ENCODE data around the gene SCAPER.

GRCh38 chr15:76386926-76387325, 518.2 kb downstream of the SCAPER start:
- TF ChIP-seq CTCF (IDR thresholded peaks at IDR 0.05) (no peak), POLR2AphosphoS5 (IDR thresholded peaks at IDR 0.05; ENCODE audit: low read depth, low read length) (no peak), TCF7L2 (IDR thresholded peaks at IDR 0.05; ENCODE audit: low read depth, low read length) (no peak), SIN3A (IDR thresholded peaks at IDR 0.05; ENCODE audit: borderline replicate concordance, insufficient read depth, low read depth, low read length) (no peak)
